Stomach (tissue), 4 donors: ENCODE measurements around the gene FARS2.

ENCODE experiments used
- EP300 ChIP-seq: sonication (generic); formaldehyde crosslinking; IDR thresholded peaks from one replicate; pipeline ENCODE4 v1.6.1; 2017; ENCODE audit warnings: antibody characterized with exemption
- POLR2A ChIP-seq, 4 donors: fragments of 450-650 bp; IDR thresholded peaks; one replicate each; pipeline ENCODE4 v1.6.1; 2016; ENCODE audit warnings: antibody characterized with exemption in 4 of 4, control low read depth in 2 of 4, mild to moderate bottlenecking in 1 of 4, moderate library complexity in 1 of 4
- POLR2AphosphoS5 ChIP-seq, 3 donors: sonication (generic); formaldehyde crosslinking; IDR thresholded peaks; one replicate each; pipeline ENCODE4 v1.6.1; 2016; ENCODE audit warnings: antibody characterized with exemption in 3 of 3
- TF ChIP-seq, protein P1 (sequence below), 7 experiments: fragments of 450-650 bp in 4 of 7; fragments of 200-600 bp in 3 of 7; sonication (generic) in 3 of 7; IDR thresholded peaks; one replicate each; pipeline ENCODE4 v1.5.1; 2016 to 2019; ENCODE audit warnings: antibody characterized with exemption in 7 of 7, control low read depth in 2 of 7, mild to moderate bottlenecking in 1 of 7

DNA sequence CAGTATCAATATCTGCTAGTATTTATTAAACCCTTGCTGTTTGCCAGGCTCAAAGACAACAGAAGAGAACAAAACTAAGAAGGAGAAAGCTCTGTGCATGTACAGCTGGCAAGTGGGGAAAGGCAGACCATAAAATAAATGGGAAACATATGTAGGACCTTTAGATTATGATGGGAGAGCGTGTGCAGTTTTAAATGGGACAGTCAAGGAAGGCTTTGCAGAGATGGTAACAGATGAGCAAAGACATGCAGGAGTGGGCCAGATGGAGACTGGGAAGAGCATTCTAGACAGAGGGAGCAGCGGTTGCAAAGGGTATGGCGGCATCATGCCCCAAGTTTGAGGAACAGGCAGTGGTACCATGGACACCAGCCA lies 485.4 kb downstream of the FARS2 start:
- no peak for TF ChIP-seq POLR2AphosphoS5 (IDR thresholded peaks at IDR 0.05)
- TF ChIP-seq POLR2A (IDR thresholded peaks at IDR 0.05) = no peak
- TF ChIP-seq, protein P1, sequence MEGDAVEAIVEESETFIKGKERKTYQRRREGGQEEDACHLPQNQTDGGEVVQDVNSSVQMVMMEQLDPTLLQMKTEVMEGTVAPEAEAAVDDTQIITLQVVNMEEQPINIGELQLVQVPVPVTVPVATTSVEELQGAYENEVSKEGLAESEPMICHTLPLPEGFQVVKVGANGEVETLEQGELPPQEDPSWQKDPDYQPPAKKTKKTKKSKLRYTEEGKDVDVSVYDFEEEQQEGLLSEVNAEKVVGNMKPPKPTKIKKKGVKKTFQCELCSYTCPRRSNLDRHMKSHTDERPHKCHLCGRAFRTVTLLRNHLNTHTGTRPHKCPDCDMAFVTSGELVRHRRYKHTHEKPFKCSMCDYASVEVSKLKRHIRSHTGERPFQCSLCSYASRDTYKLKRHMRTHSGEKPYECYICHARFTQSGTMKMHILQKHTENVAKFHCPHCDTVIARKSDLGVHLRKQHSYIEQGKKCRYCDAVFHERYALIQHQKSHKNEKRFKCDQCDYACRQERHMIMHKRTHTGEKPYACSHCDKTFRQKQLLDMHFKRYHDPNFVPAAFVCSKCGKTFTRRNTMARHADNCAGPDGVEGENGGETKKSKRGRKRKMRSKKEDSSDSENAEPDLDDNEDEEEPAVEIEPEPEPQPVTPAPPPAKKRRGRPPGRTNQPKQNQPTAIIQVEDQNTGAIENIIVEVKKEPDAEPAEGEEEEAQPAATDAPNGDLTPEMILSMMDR (IDR thresholded peaks at IDR 0.05) = no peak
- TF ChIP-seq EP300 = no peak
